ENCODE data around the gene RDX. TPM values are rescaled to one million over a fixed set of nuclear protein-coding genes. Genes with fewer than 3 reads are reported as not detected.

RDX gene
- total and polyA plus RNA-seq, 8 donors = 109 to 152 (median 133) TPM

DNA sequence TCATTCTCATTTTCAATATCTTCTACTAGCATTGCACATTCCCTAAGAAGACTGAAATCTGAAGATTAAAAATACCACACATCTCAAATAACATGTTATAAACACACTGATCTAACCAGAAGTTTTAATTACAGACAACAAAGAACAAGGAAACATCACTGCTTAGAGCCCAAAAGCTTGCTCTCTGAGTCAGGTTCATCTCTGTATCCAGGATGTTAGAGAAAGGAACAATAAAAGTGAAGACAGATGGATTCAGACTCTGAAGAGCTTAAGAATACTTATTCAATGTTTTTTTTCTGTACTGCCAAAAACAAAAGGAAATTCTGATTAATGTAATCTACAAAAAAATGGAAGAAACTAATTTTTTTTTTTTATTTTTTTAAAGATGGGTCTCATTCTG lies 16.5 kb downstream of the RDX start:
- ATAC-seq (no peak), DNase-seq (no peak)
- Histone ChIP-seq H3K27me3 (no peaks in the 10 kb centered on the region), H3K27ac (no peak overlapping the region), H3K36me3 (peaks cover 0 to 26% of the 10 kb centered on the region in 2 donors), H3K4me1 (peaks cover 0 to 14% of the 10 kb centered on the region in 2 donors), H3K9me3 (no peaks in the 10 kb centered on the region), H3K4me3 (no peak overlapping the region)
- TF ChIP-seq, protein P1, sequence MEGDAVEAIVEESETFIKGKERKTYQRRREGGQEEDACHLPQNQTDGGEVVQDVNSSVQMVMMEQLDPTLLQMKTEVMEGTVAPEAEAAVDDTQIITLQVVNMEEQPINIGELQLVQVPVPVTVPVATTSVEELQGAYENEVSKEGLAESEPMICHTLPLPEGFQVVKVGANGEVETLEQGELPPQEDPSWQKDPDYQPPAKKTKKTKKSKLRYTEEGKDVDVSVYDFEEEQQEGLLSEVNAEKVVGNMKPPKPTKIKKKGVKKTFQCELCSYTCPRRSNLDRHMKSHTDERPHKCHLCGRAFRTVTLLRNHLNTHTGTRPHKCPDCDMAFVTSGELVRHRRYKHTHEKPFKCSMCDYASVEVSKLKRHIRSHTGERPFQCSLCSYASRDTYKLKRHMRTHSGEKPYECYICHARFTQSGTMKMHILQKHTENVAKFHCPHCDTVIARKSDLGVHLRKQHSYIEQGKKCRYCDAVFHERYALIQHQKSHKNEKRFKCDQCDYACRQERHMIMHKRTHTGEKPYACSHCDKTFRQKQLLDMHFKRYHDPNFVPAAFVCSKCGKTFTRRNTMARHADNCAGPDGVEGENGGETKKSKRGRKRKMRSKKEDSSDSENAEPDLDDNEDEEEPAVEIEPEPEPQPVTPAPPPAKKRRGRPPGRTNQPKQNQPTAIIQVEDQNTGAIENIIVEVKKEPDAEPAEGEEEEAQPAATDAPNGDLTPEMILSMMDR (IDR thresholded peaks at IDR 0.05) = no peak
- intact Hi-C loops (cut with DNase I) = no loop called here

DNA sequence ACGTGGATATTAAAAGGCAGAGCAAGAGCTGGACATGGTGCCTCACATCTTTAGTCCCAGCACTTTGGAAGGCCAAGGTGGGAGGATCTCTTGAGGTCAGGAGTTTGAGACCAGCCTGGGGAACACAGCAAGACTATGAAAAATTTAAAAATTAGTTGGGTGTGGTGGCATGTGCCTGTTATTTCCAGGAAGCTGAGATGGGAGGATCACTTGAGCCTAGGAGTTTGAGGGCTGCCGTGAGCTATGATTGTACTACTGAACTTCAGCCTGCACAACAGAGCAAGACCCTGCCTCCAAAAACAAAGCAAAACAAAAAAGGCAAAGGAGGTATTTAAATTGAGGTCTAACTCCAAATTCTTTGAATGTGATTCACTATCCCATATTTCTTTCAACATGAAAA lies 23.5 kb downstream of the RDX start:
- Histone ChIP-seq H3K27me3 (no peaks in the 10 kb centered on the region), H3K9me3 (no peaks in the 10 kb centered on the region), H3K36me3 (peaks cover 0 to 39% of the 10 kb centered on the region in 2 donors), H3K27ac (no peak overlapping the region), H3K4me3 (no peak overlapping the region), H3K4me1 (peaks cover 0 to 7% of the 10 kb centered on the region in 2 donors)
- TF ChIP-seq, protein P1 (IDR thresholded peaks at IDR 0.05) = no peak
- DNase-seq (no peak), ATAC-seq (no peak)
- intact Hi-C loops (cut with DNase I) = no loop called here

DNA sequence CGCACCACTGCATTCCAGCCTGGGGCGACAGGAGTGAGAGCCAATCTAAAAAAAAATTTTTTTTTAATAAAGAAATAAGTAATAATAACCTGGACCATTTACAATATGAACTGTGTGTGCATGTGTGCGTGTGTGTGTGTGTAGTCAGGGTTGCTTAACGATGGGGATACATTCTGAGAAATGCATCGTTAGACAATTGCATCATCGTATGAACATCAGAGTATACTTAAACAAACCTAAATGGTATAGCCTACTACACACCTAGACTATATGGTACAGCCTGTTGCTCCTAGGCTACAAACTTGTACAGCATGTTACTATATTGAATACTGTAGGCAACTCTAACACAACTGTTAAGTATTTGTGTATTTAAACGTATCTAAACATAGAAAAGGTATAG lies 26.4 kb downstream of the RDX start:
- intact Hi-C loops (cut with DNase I) = no loop called here
- ATAC-seq = no peak
- Histone ChIP-seq H3K27me3 (no peaks in the 10 kb centered on the region), H3K4me1 (peaks cover 0 to 7% of the 10 kb centered on the region in 2 donors), H3K4me3 (no peak overlapping the region), H3K36me3 (peaks cover 0 to 36% of the 10 kb centered on the region in 2 donors), H3K27ac (no peak overlapping the region), H3K9me3 (no peaks in the 10 kb centered on the region)
- TF ChIP-seq, protein P1 (IDR thresholded peaks at IDR 0.05) = no peak
- no peak for DNase-seq

DNA sequence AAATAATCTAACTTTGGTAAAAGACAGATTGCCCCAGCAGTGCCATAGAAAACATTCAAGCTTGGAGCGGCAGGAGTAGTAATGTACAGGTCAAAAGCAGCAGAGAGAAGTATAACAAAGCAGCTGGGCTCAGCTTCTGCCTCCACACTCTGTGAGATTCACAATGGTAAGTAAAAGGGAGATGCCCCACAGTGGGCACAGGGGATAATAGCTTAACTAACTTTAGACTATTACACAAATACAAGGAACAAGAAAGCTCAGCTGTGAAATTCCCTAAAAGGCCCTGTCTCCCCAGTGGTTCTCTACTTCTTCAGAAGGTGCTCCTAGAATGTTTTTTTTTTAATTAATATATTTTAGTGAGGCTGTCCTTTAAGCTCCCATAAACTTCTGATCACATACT lies 28.0 kb downstream of the RDX start:
- TF ChIP-seq, protein P1 (IDR thresholded peaks at IDR 0.05) = no peak
- DNase-seq = no peak
- H3K9me3 ChIP-seq = no peaks in the 10 kb centered on the region
- peaks cover 0 to 7% of the 10 kb centered on the region in 2 donors for H3K4me1 ChIP-seq
- H3K4me3 ChIP-seq = no peak overlapping the region
- H3K27me3 ChIP-seq = no peaks in the 10 kb centered on the region
- H3K36me3 ChIP-seq = peaks cover 0 to 43% of the 10 kb centered on the region in 2 donors
- no peak overlapping the region for H3K27ac ChIP-seq
- intact Hi-C loops (cut with DNase I) = no loop called here
- ATAC-seq = no peak

DNA sequence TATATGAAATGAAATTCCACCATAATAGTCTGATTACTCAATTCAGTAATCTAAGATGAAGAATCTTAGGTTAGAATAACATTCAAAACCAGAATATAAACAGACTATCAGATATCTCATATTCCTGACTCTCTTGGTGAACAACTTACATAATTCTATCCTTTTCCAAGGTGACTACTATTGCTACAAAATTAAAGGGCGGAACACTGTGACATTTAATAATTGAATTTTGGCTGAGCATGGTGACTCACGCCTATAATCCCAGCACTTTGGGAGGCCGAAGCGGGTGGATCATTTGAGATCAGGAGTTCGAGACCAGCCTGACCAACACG lies 34.4 kb downstream of the RDX start:
- TF ChIP-seq, protein P1 (IDR thresholded peaks at IDR 0.05) = no peak
- H3K4me3 ChIP-seq = no peak overlapping the region
- no peaks in the 10 kb centered on the region for H3K27me3 ChIP-seq
- intact Hi-C loops (cut with DNase I) = no loop called here
- peaks cover 0 to 64% of the 10 kb centered on the region in 2 donors for H3K36me3 ChIP-seq
- no peak for ATAC-seq
- DNase-seq = no peak
- H3K27ac ChIP-seq = no peak overlapping the region
- H3K9me3 ChIP-seq = no peaks in the 10 kb centered on the region
- H3K4me1 ChIP-seq = no peaks in the 10 kb centered on the region

Measured in left lung (tissue), 10 donors.